Keratinocyte (primary cell): ENCODE results near the gene ACTN4. TPM values are rescaled to one million over a fixed set of nuclear protein-coding genes. Genes with fewer than 3 reads are reported as not detected.
A peak's percentile ranks its signal among the peaks of the same experiment; 100 is the strongest.

Experiments
- DNase-seq: peaks from one replicate; pipeline ENCODE4 v3.0.0-alpha.2; 2011; ENCODE audit warnings: low read depth, missing footprints, low spot score
- FAIRE-seq: peaks from 2 replicates; lab custom pipeline; 2011; peaks lifted over from hg19 to GRCh38; lab: Jason Lieb, UNC
- H2AFZ ChIP-seq: 2 replicates; pipeline ENCODE4 v1.6.0; 2012; ENCODE audit warnings: low read length, control low read depth, inconsistent platforms; ENCODE audit not compliant: control insufficient read depth
- H3K27ac ChIP-seq: 2 replicates; pipeline ENCODE4 v1.5.1; 2011; ENCODE audit warnings: low read length; ENCODE audit not compliant: control insufficient read depth, insufficient read depth
- H3K27me3 ChIP-seq: 3 replicates; pipeline ENCODE4 v1.6.0; 2011; ENCODE audit warnings: low read length; ENCODE audit not compliant: control insufficient read depth, insufficient read depth; ENCODE audit errors: extremely low read depth
- H3K36me3 ChIP-seq, 2 experiments: 2 replicates in 1 of 2; 3 replicates in 1 of 2; pipeline ENCODE4 v1.5.1; 2011; ENCODE audit warnings: low read length in 2 of 2, mild to moderate bottlenecking in 1 of 2; ENCODE audit not compliant: control insufficient read depth in 2 of 2, insufficient read depth in 2 of 2; ENCODE audit errors: extremely low read depth in 1 of 2
- H3K4me1 ChIP-seq: 3 replicates; pipeline ENCODE4 v1.5.1; 2011; ENCODE audit warnings: low read length; ENCODE audit not compliant: control insufficient read depth, insufficient read depth; ENCODE audit errors: extremely low read depth
- H3K4me2 ChIP-seq: 3 replicates; pipeline ENCODE4 v1.6.0; 2011; ENCODE audit warnings: low read depth, low read length; ENCODE audit not compliant: control insufficient read depth, insufficient read depth; ENCODE audit errors: extremely low read depth
- H3K4me3 ChIP-seq, 3 experiments: fragments of 200-600 bp in 1 of 3; sonication (generic) in 1 of 3; 2 replicates in 2 of 3; 3 replicates in 1 of 3; pipeline ENCODE4 v1.5.1; 2011 to 2016; ENCODE audit warnings: low read length in 3 of 3, mild to moderate bottlenecking in 3 of 3, control low read depth in 2 of 3, inconsistent platforms in 1 of 3, low read depth in 1 of 3, mixed read lengths in 1 of 3, mixed run types in 1 of 3, moderate library complexity in 1 of 3; ENCODE audit not compliant: control insufficient read depth in 2 of 3, insufficient read depth in 2 of 3; ENCODE audit errors: extremely low read depth in 1 of 3
- H3K79me2 ChIP-seq: 2 replicates; pipeline ENCODE4 v1.6.0; 2012; ENCODE audit warnings: low read length; ENCODE audit not compliant: control insufficient read depth, insufficient read depth
- H3K9ac ChIP-seq: 3 replicates; pipeline ENCODE4 v1.6.0; 2011; ENCODE audit warnings: low read length; ENCODE audit not compliant: control insufficient read depth, insufficient read depth; ENCODE audit errors: extremely low read depth
- H3K9me1 ChIP-seq: 3 replicates; pipeline ENCODE4 v1.6.0; 2011; ENCODE audit warnings: low read length; ENCODE audit not compliant: control insufficient read depth, insufficient read depth; ENCODE audit errors: extremely low read depth
- H3K9me3 ChIP-seq: 2 replicates; pipeline ENCODE4 v1.5.1; 2012; ENCODE audit warnings: low read depth, low read length; ENCODE audit not compliant: control insufficient read depth
- H4K20me1 ChIP-seq: 3 replicates; pipeline ENCODE4 v1.6.0; 2011; ENCODE audit warnings: low read length; ENCODE audit not compliant: control insufficient read depth, insufficient read depth; ENCODE audit errors: extremely low read depth
- EZH2 ChIP-seq: IDR thresholded peaks from one replicate; pipeline ENCODE4 v1.6.1; 2012; ENCODE audit warnings: inconsistent platforms, mild to moderate bottlenecking, low read length, moderate library complexity
- dilution Hi-C: fragments of 300-500 bp; cut with MboI; formaldehyde crosslinking; loops from one replicate; pipeline ENCODE4 v1.7.0; 2020; ENCODE audit warnings: low sequenced_read_pairs; ENCODE audit not compliant: extremely low pct_ligation_motif_present
- polyA plus RNA-seq, 5 experiments: library from polyadenylated mRNA; depleted of rRNA in 3 of 5; stranded (reverse) in 3 of 5; stranded (forward) in 1 of 5; unstranded in 1 of 5; fragments of >200 nt; gene quantifications; 1 replicate in 1 of 5; 2 replicates in 3 of 5; 3 replicates in 1 of 5; pipeline versions ENCODE4 v1.2.1 to v1.2.3, GENCODE V29; 2011 to 2012; ENCODE audit warnings: missing spikeins in 2 of 5, low read depth in 1 of 5, low replicate concordance in 1 of 5
- TF ChIP-seq, protein P1 (sequence below), 3 experiments: IDR thresholded peaks in 1 of 3; conservative IDR thresholded peaks in 1 of 3; optimal IDR thresholded peaks in 1 of 3; 2 replicates in 2 of 3; 3 replicates in 1 of 3; pipeline versions ENCODE3 to v1.5.1; 2011; ENCODE audit warnings: low read length in 3 of 3, mild to moderate bottlenecking in 3 of 3, moderate library complexity in 2 of 3, control low read depth in 1 of 3, inconsistent platforms in 1 of 3; ENCODE audit not compliant: insufficient read depth in 2 of 3; ENCODE audit errors: extremely low read depth in 1 of 3

Gene ACTN4
- polyA plus RNA-seq, 1 donor (not counting 4 experiments of a cell fraction or from before 2014, with no cell fraction given): 463 TPM

DNA sequence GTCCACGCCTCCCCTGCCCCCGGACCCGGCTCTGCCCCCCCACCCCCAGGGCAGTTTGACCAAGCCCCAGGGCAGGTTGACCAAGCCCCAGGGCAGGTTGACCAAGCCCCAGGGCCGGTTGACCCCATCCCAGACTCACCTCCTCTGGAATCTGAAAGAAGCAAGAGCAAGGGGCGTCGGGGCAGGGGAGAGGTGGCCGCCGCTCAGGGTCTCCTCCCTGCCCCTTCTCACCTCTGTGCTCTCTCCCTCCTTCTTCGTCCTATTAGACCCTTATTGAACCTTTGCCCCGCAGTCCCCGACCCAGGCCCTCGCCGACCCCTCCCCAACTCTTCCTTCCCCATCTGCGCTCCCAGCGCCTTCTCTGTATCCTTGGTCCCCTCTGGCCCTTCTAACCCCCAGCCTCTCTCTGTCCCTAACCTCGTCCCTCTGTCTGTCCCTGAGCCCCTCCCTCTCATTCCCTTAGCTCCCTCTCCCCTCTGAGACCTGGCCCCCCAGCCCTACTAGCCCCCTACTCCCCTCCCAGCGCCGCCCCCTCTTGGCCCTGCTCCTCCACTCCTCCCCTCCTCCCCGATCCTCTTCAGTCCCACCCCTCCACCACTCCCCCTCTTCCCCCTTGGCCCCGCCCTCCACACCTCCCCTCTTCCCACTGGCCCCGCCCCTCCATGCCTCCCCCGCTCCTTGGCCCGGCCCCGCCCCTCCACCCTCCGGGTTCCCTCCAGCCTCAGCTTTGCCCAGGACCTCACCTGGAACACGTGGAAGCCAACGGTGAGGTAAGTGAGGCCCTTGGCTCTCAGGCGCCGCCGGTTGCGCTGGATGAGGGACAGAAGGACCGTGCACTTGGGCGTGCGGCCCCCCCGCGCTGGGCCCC is 89.2 kb downstream of the ACTN4 start:
- H2AFZ ChIP-seq: no peak overlapping the region
- dilution Hi-C loops: no loop called here
- DNase-seq: no peak
- no peak for TF ChIP-seq EZH2
- TF ChIP-seq, protein P1, sequence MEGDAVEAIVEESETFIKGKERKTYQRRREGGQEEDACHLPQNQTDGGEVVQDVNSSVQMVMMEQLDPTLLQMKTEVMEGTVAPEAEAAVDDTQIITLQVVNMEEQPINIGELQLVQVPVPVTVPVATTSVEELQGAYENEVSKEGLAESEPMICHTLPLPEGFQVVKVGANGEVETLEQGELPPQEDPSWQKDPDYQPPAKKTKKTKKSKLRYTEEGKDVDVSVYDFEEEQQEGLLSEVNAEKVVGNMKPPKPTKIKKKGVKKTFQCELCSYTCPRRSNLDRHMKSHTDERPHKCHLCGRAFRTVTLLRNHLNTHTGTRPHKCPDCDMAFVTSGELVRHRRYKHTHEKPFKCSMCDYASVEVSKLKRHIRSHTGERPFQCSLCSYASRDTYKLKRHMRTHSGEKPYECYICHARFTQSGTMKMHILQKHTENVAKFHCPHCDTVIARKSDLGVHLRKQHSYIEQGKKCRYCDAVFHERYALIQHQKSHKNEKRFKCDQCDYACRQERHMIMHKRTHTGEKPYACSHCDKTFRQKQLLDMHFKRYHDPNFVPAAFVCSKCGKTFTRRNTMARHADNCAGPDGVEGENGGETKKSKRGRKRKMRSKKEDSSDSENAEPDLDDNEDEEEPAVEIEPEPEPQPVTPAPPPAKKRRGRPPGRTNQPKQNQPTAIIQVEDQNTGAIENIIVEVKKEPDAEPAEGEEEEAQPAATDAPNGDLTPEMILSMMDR (optimal IDR thresholded peaks at IDR 0.05 in 1 of 3, IDR thresholded peaks at IDR 0.05 in 1 of 3, conservative IDR thresholded peaks at IDR 0.05 in 1 of 3; ENCODE audit: extremely low read depth in 1 of 3, insufficient read depth in 2 of 3, low read length in 3 of 3): no peak
- H3K4me3 ChIP-seq: peak overlapping the region in 1 of 3 experiments; percentile 12
- peaks cover 3% of the 10 kb centered on the region for H3K9me1 ChIP-seq
- no peak overlapping the region for H3K27ac ChIP-seq
- H4K20me1 ChIP-seq: no peaks in the 10 kb centered on the region
- H3K9ac ChIP-seq: no peak overlapping the region
- no peaks in the 10 kb centered on the region for H3K79me2 ChIP-seq
- no peak overlapping the region for H3K4me2 ChIP-seq
- no peaks in the 10 kb centered on the region for H3K9me3 ChIP-seq
- FAIRE-seq: no peak
- H3K27me3 ChIP-seq: no peaks in the 10 kb centered on the region
- H3K4me1 ChIP-seq: peaks cover 30% of the 10 kb centered on the region
- peaks cover under 1 to 4% of the 10 kb centered on the region in 2 experiments for H3K36me3 ChIP-seq

DNA sequence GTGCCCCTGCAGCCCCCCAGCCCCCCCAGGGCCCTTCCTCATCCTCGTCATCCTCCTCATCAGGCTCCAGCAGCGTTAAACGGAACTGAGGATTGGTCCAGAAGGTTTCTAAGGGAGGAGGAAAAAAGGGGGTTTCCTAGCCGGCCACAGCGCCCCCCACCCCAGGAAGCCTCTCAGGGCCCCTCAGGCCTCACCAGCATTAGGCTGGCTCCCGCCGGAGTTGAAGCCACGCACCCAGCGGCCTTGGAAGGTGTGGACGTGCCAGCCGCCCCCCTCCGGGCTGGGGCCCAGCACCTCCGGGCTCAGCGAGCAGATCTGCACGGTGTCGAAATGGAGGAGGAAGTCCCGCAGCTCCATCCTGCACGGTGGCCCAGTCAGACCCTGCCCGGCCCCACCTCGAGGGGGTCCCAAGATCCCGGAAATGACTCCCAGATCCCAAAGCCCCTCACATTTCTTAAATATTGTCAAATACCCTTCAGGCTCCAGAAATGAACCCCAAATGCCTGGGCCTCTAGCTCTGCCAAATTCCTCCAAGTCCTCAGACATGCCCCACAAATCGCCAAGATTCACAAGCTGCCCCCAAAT is 89.9 kb downstream of the ACTN4 start:
- FAIRE-seq (no peak), DNase-seq (no peak)
- peaks cover 3% of the 10 kb centered on the region for H3K9me1 ChIP-seq
- no peaks in the 10 kb centered on the region for H3K36me3 ChIP-seq
- TF ChIP-seq EZH2: no peak
- TF ChIP-seq, protein P1 (optimal IDR thresholded peaks at IDR 0.05 in 1 of 3, IDR thresholded peaks at IDR 0.05 in 1 of 3, conservative IDR thresholded peaks at IDR 0.05 in 1 of 3; ENCODE audit: extremely low read depth in 1 of 3, insufficient read depth in 2 of 3, low read length in 3 of 3): no peak
- H3K9ac ChIP-seq: no peak overlapping the region
- no peaks in the 10 kb centered on the region for H3K79me2 ChIP-seq
- H3K27me3 ChIP-seq: no peaks in the 10 kb centered on the region
- H3K27ac ChIP-seq: no peak overlapping the region
- H3K4me1 ChIP-seq: peaks cover 30% of the 10 kb centered on the region
- H4K20me1 ChIP-seq: no peaks in the 10 kb centered on the region
- H3K4me3 ChIP-seq: no peak overlapping the region
- H3K4me2 ChIP-seq: no peak overlapping the region
- no peaks in the 10 kb centered on the region for H3K9me3 ChIP-seq
- dilution Hi-C loops: no loop called here
- no peak overlapping the region for H2AFZ ChIP-seq
